ENCODE results near the gene ZBTB42. TPM values are rescaled to one million over a fixed set of nuclear protein-coding genes. Genes with fewer than 3 reads are reported as not detected.

Gene ZBTB42
- polyA plus RNA-seq, 1 experiment, result 1.6 TPM

DNA sequence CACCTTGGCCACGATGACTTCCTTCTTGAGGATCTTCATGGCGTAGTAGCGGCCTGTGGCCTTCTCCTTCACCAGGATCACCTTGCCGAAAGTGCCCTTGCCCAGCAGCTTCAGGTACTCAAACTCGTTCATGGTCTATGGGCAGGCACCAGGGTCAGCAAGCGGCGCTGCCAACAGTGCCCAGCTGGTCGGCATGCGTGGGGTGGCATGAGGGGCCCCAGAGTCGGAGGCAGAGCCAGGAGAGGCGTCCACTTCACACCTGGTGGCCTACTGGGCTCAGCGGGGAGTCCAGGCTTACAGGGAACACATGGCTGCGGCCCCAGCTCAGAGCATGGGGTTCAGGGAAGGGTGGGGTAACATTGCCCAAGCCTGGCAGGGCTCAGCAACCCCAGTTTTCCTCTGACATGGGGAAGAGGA, 25.8 kb upstream of the ZBTB42 start:
- no peak for DNase-seq (ENCODE audit: low read depth, low spot score)
- Histone ChIP-seq H3K9me3 (ENCODE audit: control insufficient read depth, insufficient read depth, low read length) (peaks cover 30% of the 10 kb centered on the region), H3K27ac (ENCODE audit: low read depth, low read length) (no peak overlapping the region), H3K4me3 (ENCODE audit: low read depth, low read length) (no peak overlapping the region), H3K27me3 (ENCODE audit: control insufficient read depth, insufficient read depth, low read length) (no peaks in the 10 kb centered on the region)
- ChIA-PET POLR2A (no interaction called here), CTCF (no interaction called here)
- TF ChIP-seq, protein P1, sequence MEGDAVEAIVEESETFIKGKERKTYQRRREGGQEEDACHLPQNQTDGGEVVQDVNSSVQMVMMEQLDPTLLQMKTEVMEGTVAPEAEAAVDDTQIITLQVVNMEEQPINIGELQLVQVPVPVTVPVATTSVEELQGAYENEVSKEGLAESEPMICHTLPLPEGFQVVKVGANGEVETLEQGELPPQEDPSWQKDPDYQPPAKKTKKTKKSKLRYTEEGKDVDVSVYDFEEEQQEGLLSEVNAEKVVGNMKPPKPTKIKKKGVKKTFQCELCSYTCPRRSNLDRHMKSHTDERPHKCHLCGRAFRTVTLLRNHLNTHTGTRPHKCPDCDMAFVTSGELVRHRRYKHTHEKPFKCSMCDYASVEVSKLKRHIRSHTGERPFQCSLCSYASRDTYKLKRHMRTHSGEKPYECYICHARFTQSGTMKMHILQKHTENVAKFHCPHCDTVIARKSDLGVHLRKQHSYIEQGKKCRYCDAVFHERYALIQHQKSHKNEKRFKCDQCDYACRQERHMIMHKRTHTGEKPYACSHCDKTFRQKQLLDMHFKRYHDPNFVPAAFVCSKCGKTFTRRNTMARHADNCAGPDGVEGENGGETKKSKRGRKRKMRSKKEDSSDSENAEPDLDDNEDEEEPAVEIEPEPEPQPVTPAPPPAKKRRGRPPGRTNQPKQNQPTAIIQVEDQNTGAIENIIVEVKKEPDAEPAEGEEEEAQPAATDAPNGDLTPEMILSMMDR (IDR thresholded peaks at IDR 0.05; ENCODE audit: low read depth, low read length), result no peak

DNA sequence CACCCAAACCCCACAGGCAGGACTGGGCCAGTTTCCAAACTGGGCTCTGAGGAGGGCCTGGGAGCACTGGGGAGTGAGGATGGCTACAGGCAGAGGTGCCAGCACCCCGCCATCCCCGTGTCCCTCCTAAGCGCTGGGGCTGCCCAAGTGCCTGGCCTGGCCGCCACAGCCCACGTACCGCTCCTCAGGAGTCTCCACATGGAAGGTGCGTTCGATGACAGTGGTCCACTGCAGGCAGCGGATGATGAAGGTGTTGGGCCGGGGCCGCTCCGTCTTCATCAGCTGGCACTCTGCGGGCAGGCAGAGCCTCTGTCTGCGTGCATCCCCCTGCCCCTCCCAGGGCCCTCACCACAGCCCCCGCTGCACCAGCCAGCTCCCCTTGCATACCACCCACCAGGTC, 24.4 kb upstream of the ZBTB42 start:
- ChIA-PET CTCF (interaction anchor here (0.6 kb wide), 1 partner anchor 269 kb away, joined by 4 read pairs; no protein-coding TSS in a partner anchor), POLR2A (no interaction called here)
- Histone ChIP-seq H3K27me3 (ENCODE audit: control insufficient read depth, insufficient read depth, low read length) (no peaks in the 10 kb centered on the region), H3K27ac (ENCODE audit: low read depth, low read length) (no peak overlapping the region), H3K9me3 (ENCODE audit: control insufficient read depth, insufficient read depth, low read length) (peaks cover 22% of the 10 kb centered on the region), H3K4me3 (ENCODE audit: low read depth, low read length) (no peak overlapping the region)
- no peak for DNase-seq (ENCODE audit: low read depth, low spot score)
- TF ChIP-seq, protein P1 (IDR thresholded peaks at IDR 0.05; ENCODE audit: low read depth, low read length), result no peak

DNA sequence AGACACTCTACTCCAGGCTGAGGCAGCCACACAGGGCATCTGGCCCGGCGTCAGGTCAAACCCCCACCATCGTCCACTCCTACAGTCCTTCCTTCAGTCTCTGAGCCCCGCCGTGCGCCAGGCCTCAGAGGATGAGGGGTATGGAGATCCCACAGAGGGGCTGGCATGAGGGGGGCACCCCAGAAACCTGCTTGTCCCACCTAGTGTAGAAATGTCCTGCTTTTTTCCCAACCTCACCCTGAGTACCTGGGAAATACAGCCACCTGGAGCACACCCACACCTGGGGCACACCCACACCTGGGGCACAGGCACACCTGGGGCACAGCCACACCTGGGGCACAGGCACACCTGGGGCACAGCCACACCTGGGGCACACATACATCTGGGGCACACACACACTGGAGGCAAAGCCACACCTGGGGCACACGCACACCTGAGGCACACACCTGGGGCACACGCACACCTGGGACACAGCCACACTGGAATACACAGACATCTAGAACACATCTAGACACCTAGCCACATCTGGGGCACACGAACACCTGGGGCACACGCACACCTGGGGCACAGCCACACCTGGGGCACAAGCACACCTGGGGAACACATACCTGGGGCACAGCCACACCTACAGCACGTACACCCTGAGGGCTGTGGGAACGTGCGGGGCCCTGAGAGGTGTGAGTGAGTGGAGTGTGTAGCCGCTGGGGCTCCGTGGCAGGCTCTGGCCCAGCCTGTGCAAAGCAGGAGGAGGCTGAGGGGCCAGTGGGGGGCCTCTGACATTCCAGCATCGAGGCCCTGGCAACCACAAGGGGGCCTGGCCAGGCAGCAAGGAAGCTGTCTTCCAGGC, 23.7 kb upstream of the ZBTB42 start:
- no peaks in the 10 kb centered on the region for H3K27me3 ChIP-seq (ENCODE audit: control insufficient read depth, insufficient read depth, low read length)
- no peak overlapping the region for H3K4me3 ChIP-seq (ENCODE audit: low read depth, low read length)
- DNase-seq (ENCODE audit: low read depth, low spot score), result no peak
- TF ChIP-seq, protein P1 (IDR thresholded peaks at IDR 0.05; ENCODE audit: low read depth, low read length), result no peak
- no peak overlapping the region for H3K27ac ChIP-seq (ENCODE audit: low read depth, low read length)
- ChIA-PET POLR2A (no interaction called here), CTCF (interaction anchor here (0.6 to 0.7 kb wide), 2 partner anchors 8 to 268 kb away, joined by 4 to 6 read pairs; no protein-coding TSS in a partner anchor)
- peaks cover 15% of the 10 kb centered on the region; the same call in 1 of the 2 replicates for H3K9me3 ChIP-seq (ENCODE audit: control insufficient read depth, insufficient read depth, low read length)

DNA sequence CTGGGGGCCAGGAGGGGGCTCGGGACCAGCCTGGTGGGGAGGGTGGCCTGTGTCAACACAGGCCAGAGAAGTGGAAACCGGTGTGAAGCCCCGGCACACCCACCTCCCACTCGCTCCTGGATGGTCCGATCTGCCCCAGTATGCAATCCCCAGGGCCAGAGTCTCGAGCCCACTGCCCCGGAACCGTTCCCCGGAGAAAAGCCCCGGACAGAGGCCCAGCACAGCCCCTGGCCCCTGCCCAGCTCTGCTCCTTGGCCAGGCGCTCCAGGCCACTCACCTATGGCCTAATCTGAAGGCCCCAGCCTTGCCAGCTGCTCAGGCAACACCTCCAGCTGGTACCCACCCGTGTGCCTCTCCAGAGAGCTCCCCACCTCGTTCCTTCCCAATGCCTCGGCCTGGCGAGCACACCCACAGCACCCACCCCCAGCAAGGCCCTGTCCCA, 23.1 kb upstream of the ZBTB42 start:
- H3K27ac ChIP-seq (ENCODE audit: low read depth, low read length), result no peak overlapping the region
- DNase-seq (ENCODE audit: low read depth, low spot score), result no peak
- CTCF ChIA-PET, result interaction anchor here (0.7 kb wide), 1 partner anchor 9 kb away, joined by 6 read pairs; no protein-coding TSS in a partner anchor

More for the DNA sequence above, 23.1 kb upstream of the ZBTB42 start:
- Histone ChIP-seq H3K27me3 (ENCODE audit: control insufficient read depth, insufficient read depth, low read length) (no peaks in the 10 kb centered on the region), H3K9me3 (ENCODE audit: control insufficient read depth, insufficient read depth, low read length) (peaks cover 10% of the 10 kb centered on the region; the same call in 1 of the 2 replicates), H3K4me3 (ENCODE audit: low read depth, low read length) (no peak overlapping the region)
- TF ChIP-seq, protein P1 (IDR thresholded peaks at IDR 0.05; ENCODE audit: low read depth, low read length), result no peak
- POLR2A ChIA-PET, result no interaction called here
